ENCODE data around the gene SFXN3. TPM values are rescaled to one million over a fixed set of nuclear protein-coding genes. Genes with fewer than 3 reads are reported as not detected.
"Not testable (repeated sequence)": the region's sequence is repeated elsewhere in the genome, so short reads cannot be mapped to it uniquely, and the experiment has no call there.

SFXN3 gene
- total RNA-seq, 1 donor from 2014 or later = 46.5 TPM

DNA sequence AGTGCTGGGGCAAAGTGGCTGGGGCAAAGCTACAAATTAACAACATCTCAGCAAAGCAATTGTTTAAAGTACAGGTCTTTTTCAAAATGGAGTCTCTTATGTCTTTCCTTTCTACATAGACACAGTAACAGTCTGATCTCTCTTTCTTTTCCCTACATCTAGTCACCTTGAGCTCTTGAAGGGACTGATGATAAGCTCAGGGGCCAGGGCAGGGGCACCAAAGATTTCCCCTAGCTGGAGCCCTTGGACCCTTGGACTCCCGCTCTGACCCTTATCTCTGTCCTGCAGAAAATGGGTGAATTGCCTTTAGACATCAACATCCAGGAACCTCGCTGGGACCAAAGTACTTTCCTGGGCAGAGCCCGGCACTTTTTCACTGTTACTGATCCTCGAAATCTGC, 3.4 kb downstream of the SFXN3 start:
- not testable (repeated sequence) for DNase-seq (ENCODE audit: low spot score)

DNA sequence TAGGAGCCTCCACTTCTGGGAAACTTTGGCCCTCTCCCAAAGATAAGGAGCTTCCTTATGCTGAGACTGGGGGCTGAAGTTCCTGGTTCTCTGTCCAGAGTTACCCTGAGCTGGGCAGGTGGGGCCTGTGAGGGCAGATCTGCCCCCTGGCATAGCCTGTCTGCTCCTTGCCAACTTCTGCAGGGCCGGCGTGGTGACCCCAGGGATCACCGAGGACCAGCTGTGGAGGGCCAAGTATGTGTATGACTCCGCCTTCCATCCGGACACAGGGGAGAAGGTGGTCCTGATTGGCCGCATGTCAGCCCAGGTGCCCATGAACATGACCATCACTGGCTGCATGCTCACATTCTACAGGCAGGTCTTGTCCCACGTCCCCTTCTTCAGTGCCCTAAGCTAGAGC, 4.3 kb downstream of the SFXN3 start:
- no peak for DNase-seq (ENCODE audit: low spot score)

DNA sequence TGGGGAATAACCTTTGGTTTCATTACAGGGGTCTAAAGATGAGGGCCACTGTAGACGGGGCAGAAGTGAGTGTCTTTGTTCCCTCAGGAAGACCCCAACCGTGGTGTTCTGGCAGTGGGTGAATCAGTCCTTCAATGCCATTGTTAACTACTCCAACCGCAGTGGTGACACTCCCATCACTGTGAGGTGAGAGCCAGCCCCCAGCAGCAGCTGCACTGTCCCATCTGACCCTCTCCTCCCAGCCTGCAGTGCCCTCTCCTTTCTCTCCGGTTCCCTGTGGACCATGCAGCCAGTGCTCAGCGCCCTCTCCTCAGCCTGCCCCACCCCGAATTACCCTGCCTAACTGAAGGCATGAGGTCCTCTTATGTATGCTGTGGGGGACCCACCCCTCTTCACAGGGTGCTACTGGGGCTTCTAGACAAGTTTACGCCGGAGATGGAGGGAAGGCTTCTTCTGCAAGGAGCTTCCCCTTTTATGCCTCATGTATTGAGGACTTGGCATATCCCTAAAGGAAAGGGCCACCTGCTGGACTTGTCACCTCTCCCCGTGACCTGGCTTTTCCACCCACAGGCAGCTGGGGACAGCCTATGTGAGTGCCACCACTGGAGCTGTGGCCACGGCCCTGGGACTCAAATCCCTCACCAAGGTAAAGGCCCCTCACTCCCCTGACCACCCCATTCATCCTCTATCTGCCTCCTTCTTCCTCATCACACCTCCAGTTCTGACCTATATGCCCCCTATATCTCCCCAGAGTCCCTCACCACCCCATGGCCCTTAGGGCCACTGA, 5.1 kb downstream of the SFXN3 start:
- no peak for DNase-seq (ENCODE audit: low spot score)

DNA sequence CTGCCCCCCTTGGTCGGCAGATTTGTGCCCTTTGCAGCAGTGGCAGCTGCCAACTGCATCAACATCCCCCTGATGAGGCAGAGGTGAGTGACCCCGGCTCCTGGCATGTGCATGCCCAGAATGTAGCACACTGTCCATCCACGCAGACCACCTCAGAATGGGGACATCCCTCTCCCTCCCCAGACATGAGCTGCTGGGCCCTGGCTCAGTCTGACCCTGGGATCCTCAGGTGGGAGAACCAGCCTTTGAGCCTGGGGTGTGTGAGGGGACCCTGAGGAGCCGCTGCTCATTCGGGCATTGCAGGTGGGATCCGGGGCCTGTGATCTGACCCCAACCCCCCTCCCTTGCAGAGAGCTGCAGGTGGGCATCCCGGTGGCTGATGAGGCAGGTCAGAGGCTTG, 5.7 kb downstream of the SFXN3 start:
- DNase-seq (ENCODE audit: low spot score) = no peak

DNA sequence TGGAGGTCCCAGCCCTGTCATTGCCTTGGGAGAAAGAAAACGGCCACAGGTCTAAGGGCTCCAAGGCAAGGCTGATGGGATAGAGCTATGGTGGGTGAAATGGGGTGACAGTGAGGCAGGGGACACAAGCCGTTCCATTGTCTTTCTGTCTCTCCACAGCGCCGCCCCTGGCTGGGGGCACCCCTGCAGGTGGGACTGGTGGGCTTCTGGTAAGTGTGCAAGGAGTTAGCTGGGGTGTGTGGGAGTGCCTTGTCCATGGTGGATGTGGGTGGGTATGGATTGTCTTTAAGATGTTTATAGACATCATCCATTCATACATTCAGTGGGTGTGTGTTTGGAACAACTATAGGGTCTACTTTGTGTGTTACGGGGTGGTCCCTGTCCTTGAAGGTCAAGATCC, 7.5 kb downstream of the SFXN3 start:
- no peak for DNase-seq (ENCODE audit: low spot score)

DNA sequence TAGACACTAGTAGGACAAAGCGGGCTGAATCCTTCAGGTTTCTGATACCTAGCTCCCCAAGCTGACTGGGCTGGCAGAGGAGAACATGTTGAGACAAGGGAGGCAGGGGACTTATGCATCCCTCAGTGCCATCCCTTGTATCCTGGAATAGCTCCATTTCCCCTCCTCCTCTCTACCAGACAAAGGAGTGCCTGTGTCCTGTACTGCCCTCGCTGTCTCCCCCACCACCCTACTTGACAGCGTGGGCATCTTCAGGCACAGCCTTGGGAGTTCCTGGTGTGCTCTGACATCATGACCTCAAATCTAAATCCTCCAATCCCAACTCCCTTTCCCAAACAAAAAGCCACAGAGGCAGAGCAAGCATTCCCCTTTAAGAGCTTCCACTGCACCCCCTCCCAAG, 9.0 kb downstream of the SFXN3 start:
- DNase-seq (ENCODE audit: low spot score) = no peak

DNA sequence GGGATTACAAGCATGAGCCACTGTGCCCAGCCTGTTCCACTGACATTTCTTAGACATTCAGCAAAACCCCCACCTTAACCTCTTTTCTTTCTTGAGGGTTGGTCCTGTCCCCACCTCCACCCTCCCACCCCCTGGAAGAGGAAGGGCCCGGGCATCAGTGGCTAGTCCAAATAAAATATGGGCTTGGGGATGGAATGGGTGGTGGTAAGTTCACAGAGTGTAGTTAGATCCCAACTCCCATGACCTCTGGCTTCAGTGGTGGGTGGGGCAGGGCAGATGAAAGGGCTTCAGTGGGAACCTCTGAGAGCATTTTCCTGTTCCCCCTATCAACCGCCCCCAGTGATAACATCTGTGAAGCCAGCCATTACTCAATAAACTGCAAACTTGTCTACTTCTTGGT, 9.8 kb downstream of the SFXN3 start:
- no peak for DNase-seq (ENCODE audit: low spot score)

DNA sequence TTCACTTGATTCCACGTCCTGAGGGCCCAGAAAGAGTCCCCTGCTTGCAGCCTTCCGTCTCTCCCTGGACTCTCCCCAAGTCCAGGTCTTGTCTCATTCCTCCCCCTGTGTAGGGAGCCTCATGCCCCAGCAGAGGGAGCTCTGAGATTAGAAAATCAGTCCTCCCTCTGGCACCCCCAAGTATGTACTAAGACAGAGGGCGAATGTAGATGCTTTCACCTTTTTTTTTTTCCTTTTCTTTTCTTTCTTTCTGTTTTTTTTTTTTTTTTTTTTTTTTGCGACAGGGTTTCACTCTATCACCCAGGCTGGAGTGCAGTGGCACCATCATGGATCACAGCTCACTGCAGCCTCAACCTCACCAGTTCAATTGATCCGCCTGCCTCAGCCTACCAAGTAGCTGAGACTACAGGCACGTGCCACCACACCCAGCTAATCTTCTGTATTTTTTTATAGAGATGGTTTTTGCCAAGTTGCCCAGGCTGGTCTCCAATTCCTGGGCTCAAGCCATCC, 10.3 kb downstream of the SFXN3 start:
- DNase-seq (ENCODE audit: low spot score) = no peak

DNA sequence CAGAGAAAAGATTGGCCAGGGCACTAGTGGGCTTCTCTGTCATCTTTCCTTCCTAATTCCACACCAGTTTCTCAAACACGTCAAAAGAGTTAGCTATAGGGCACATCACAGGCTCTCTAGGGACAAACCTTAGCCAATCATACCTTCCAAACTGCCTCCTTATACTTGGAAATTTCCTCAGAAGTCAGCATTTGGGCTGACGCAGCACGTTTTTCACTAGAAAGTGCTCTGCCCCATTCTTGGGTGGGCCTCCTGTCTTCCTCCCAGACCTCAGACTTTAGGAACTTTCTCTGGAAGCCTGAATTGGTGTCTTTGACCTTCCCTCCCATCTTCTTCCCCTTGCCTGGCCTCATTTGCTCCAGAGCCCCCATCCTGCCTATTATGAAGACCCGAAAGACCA, 11.1 kb downstream of the SFXN3 start:
- no peak for DNase-seq (ENCODE audit: low spot score)

DNA sequence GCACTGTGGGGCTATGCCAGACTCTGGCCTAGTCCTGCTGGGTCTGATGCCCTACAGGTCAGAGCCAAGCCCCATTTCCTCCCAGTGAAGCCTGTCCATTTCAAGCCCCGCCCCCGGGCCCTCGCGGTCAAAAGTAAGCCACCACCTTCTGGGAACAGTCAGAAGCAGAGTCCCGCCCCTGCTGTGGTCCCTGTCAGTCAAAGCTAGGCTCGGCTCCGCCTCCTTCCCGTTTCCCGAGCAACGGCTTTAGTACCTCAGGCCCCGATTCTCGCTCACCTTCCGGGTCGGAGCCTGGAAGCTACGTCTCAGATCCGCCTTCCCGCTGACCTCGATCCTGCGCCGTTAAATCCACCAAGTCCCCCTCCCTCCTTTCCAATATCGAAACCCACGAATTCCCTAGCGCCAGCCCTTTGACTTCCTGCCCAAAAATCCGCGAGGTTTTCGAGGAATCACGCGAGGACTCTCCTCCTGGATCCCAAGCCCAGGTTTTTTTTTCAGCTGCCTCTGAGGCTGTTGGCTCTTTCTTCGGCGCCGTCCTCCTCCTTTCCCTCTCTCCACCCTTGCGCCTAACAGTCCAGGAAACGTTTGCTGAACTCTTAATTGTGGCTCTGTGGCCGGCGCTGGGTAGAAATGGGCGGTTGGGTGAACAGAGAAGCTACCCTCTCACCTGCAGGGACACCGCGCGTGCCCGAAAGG, 11.8 kb downstream of the SFXN3 start:
- DNase-seq (ENCODE audit: low spot score) = peak; percentile 97

DNA sequence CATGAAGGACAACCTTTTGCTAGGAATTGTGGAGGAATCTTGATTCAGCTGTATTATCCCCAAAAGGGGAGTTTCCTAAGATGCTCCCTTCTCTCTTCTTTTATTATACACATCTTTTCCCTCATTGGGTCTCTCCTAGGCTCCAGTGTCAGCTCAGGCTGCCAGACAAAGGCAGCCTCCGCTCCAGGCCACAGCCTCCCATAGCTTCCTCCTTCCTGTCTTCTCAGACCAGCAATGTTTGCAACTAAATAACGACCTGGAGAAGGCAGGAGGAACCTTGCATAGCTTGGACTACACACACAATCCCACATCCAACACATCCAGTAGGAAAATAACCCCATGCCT, 12.3 kb downstream of the SFXN3 start:
- DNase-seq (ENCODE audit: low spot score) = no peak

DNA sequence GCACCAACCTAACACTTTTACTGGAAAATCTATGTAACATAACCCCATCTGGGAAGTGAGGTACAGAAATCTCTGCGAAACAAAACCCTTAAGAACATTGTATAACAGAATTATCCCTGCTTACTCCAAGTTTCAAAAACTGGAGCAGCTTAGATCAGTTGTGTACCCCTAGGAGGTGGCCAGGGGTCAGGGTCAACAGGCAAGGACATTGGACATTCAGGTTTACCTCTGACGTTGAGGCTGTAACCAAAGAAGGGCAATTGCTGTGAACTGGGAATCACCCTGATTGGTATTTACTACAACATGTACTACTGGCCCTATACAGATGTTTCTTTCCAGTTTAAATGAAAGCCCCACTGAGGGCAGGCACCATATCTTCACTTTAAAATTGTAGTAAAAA, 13.1 kb downstream of the SFXN3 start:
- no peak for DNase-seq (ENCODE audit: low spot score)

DNA sequence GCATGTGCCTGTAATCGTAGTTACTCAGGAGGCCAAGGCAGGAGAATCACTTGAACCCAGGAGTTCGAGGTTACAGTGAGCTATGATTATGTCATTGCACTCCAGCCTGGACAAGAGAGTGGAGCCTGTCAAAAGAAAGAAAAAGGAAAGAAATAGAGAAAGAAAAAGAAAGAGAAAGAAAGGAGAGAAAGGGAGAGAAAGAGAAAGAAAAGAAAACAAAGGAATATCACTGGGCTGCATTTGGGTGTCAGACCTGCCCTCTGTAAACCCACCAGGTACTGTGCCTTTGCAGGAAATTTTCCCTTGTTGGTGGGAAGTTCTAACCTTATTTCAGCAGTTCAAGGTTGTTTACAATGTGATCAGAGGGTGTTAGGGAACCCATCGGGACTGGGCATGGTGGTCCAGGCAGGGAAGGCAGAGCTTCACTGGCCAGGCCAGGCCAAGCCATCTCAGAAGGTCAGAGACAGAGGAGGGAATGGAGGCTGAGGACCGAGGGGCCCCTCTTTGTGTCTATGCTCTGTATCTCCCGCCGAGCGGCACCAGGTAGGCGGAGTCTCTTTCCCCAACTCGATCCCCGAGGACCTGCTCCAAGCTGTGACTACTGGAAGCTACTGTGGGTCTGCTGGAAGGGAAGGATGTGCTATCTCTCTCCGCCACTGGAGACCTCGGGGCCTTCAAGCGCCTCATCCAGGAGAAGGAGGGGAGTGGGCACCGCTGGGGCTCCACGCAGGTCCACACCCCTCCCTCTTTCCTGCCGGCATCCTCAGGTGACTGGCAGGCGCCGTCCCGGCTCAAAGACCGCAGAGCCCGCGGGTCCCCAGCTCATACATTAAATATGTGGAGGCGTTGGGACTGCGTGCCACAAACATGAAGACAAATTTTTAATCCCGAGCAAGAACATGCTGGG, 15.6 kb downstream of the SFXN3 start:
- no peak for DNase-seq (ENCODE audit: low spot score)

DNA sequence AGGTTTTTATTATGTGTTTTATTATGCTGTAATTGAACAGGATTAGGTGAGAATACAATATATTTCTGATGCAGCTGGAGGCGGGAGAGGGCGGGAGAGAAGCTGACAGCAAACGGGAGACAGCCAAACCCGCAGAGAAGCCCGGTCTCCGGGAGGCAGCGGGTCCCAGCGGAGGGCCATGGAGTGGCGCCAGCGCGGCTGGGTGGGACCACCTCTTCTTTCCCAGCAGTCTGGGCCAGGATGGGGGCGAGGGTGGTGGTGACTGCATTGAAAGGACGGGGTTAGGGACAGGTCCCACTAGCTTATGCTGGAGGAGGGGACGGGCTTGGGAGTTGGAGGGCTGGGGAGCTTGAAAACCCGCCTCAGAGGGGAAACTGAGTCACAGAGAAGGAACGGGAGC, 16.2 kb downstream of the SFXN3 start:
- DNase-seq (ENCODE audit: low spot score) = no peak

DNA sequence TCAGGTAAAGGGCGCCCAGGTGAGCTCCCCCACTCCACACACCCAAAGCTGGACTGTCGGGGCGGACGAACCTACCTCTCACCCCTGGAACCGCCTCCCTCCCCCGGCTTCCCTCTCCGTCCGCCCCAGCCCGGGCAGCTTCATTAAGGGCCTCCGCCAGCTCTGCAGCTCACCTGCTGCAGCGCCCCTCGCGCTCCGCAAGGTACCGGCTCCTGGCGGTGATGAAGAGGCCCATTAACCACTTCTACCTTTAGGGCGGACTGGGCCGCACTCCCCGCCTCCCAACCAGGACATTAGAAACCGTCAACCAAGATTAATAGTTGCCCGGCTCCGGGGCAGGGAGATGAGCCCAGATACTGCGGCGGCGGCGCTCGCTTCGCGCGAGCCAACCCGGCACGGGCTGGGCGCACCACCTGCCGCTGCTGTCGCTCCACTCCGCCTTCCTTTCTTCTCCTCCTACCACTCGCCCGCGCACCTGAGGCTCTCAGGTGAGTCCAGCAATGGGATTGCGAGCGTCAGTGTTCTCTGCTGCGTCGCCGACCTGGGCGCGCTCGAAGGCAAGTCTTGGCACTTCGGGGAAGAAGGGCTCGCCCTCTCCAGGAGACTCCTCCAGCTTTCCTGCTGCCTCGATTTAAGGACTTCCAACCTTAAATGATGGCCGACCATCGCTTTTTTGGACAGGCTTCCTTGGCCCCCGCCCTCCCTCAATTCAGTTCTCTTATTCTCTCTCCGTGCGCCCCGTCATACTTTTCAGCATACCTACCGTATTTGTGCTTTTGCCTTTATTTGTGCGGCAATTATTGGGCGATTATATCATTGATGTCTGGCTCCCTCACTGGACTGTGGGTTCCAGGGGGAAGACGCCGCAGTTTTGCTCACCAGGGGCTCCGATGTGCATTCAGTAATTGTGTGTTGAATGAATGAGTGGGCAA, 17.2 kb downstream of the SFXN3 start:
- DNase-seq (ENCODE audit: low spot score) = no peak

DNA sequence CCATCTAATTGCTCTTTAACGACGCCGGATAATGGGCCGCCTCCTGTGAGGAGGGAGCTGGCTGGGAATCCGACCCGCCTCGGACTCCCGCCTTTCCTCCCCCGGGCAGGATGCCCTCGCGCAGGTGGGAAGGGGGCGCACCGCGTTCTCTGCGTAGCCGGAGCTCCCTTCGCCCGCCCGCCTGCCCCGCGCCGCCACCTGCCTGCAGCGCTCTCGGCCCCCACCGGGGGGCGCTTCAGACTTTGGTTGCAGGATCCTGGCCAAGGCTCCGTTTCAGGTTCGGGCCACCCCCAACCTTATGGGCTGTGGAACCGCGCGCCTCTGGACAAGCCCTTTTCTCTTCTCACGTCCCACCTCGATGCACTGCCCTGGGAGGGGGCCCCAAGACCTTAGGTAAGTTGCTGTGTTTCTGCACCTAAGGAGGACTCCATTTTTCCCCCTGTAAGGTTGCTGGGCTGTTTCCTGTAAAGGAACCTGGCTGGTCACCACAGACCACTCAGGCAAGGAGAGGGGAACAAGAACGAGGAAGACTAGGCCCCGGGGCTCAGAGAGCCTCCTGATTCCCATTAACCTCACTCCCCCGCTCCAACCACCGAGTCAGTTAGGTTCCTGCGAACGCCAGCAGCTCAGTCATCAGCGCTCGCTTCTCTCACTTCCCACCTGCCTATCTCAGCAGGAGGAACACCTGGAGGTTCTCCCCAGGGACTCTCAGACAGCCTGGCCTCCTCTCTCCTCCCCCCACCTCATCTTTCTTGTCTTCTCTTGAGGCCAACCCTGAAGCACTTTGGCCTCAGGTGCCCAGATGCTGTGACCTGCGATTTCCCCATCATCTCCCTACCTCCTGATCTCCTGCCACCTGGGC, 19.4 kb downstream of the SFXN3 start:
- peak; percentile 94 for DNase-seq (ENCODE audit: low spot score)

DNA sequence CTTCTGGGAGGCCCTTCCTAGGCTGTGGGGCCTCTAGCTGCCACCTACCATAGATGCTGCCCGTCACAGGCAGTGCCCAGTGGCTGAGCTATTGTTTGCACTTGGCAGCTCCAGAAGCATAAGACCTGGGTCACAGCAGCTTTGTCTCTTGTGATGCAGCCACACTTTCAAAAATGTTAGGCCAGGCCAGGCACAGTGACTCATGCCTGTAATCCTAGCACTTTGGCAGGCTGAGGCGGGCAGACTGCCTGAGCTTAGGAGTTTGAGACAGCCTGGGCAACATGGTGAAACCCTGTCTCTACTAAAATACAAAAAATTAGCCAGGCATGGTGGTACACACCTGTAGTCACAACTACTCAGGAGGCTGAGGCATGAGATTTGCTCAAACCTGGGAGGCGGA, 21.3 kb downstream of the SFXN3 start:
- no peak for DNase-seq (ENCODE audit: low spot score)

DNA sequence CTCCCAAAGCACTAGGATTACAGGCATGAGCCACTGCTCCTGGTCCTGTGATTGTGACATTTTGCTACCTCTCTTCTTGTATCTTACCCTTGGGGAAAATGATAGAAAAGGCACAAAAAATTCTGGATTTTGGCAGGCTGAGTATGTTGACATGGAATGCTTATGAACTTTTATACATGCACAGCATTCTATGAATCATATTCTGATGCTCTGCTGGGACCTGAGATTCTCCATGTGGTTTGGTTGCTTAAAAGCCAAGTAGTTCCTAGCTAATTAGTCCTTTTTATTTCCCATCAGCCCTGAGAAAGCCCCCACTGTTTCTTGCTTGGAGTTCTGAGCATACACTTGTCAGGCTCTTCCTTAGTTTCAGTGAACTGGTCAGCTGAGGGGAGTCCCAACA, 22.5 kb downstream of the SFXN3 start:
- no peak for DNase-seq (ENCODE audit: low spot score)

DNA sequence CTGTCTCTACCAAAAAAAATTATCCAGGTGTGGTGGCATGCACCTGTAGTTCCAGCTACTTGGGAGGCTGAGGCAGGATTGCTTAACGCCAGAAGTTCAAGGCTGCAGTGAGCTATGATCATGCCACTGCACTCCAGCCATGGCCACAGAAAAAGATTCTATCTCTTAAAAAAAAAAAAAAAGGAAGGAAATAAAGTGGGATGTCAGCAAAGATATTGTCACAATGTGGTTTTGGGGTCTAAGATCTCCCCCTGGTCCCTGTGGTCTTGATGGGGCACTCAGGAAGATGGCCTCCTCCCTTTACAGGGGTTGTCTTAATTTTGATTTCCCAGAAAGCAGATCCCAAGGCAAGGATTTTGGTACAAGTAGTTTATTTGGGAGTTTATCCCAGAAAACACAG, 23.3 kb downstream of the SFXN3 start:
- DNase-seq (ENCODE audit: low spot score) = no peak

DNA sequence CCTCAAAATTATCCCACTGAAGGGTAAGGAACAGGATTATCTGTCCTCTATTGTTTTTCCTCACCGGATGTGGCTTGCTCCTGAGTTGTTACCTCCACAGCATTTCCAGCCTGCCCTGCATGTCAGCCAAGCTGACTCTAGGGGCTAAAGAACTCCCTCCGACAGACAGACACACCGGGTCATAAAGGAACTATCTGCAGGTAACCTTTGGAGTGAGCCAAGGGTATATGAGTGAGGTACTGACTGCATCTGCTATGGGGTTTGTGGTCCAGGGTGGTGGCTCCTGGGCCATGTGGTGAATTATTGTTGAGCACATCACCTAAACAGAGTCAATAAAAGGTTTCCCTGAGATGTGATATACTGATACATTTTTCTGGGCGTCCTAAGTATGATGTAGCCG, 23.8 kb downstream of the SFXN3 start:
- DNase-seq (ENCODE audit: low spot score) = no peak

Measured in mesenteric fat pad (tissue), 1 donor.